NCI-H1694 treated with DMSO at 0.1 percent for 48 hours (cell line): ENCODE results near the gene DOK6.
"Not testable (repeated sequence)": the region's sequence is repeated elsewhere in the genome, so short reads cannot be mapped to it uniquely, and the experiment has no call there.

Experiments used
- DNase-seq: peaks from one replicate; lab custom pipeline; 2025; lab: John Stamatoyannopoulos, UW

Gene DOK6

DNA sequence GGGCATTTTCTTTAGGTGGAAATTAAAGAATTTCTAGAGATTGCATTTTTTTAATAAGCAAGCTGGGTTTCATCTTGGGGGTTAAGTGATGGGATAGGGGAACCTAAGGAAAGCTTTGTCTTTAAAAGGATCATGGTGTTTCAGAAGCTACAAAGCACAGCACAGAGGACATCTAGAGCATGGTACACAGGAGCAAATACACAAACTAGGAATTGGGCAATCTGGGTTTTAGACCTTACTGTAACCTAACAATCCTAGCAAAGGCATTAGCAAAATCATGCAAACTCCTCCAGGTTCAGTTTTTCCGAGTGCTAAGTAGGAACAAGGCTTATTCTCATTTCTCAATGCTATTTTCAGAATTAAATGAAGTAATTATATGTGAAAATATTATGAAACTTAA, 412.9 kb downstream of the DOK6 start:
- no peak for DNase-seq

DNA sequence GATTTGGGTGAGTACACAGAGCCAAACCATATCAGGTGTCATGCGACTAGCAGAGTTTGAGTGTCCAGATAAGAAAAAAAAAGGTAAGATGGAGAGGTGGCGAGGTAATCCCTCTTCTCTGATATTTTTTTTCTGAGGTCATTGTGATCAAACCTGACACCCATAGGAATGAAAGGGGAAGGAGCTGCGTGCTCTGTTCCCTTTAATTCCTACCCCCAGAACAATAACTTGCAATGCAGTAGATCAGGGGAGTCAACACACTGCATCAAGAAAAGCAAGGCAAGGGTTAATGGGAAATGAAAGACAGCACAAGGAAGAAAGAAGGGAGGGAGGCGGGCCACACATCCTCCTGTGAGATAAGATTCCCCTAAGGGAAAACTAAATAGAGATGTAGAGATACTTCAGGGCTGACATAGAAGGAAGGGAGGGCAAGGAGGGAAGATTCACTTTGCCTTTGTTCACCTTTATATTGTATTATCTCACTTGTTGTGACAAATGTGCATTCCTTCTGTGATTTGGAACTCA, 414.2 kb downstream of the DOK6 start:
- DNase-seq = no peak

DNA sequence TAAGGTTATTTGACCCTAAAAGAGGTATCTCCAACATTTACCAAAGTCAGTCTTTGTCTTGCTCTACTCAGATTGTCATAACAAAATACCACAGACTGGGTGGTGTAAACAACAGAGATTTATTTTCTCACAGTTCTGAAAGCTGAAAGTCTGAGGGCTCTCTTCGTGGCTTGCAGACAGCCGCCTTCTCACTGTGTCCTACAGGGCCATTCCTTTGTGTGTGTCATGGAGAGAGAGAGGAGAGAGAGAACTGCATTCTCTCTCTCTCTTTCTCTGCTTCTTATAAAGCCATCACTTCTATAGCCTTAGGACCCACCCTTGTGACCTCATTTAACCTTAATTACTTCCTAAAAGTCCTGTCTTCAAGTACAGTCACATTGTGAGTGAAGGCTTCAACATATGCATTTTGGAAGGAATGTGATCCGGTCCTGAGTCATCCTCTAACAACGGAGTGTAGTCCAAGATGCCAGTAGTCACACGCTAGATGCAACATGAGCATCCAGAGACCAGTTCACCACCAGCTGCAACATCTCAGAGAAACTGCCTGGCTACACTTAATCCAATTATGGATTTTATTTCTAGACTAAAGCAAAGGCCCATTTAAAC, 416.8 kb downstream of the DOK6 start:
- no peak for DNase-seq

GRCh38 chr18:69819460-69819859, 418.8 kb downstream of the DOK6 start:
- no peak for DNase-seq

DNA sequence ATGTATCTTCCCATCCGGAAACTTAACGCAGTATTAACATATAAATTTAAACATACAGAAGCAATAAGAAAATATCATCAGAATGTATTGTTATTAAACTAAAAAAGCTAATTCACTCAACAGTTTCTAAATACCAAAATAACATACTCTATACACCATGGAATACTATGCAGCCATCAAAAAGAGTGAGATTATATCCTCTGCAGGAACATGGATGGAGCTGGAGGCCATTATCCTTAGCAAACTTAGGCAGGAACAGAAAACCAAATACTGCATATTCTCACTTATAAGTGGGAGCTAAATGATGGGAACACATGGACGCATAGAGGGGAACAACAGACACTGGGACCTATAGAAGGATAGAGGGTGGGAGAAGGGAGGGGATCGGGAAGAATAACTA, 419.9 kb downstream of the DOK6 start:
- DNase-seq = no peak

GRCh38 chr18:69830189-69830588, 429.5 kb downstream of the DOK6 start:
- no peak for DNase-seq

- DNase-seq = not testable (repeated sequence)
These were observed 434.3 kb downstream of the DOK6 start for GRCh38 chr18:69834980-69835379.

DNA sequence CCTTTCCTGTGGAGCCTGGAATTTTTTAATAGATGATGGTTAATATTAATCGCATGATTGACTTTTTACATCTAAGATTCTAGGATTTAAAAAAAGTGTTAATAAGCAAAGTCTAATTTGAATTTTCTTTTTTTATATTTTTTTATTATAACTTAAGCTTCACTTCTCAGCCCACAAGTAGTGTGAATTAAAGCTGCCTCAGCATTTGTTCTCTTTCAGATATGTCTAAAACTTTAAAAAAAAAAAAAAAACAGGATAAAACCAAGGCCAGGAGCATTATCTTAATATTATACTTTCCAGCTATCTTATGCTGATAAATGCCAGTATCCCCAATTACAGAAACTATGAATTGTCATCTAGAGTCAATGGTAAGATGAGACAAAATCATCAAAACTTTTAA, 437.3 kb downstream of the DOK6 start:
- DNase-seq = no peak

- no peak for DNase-seq
These were observed 438.1 kb downstream of the DOK6 start for GRCh38 chr18:69838620-69839411.

DNA sequence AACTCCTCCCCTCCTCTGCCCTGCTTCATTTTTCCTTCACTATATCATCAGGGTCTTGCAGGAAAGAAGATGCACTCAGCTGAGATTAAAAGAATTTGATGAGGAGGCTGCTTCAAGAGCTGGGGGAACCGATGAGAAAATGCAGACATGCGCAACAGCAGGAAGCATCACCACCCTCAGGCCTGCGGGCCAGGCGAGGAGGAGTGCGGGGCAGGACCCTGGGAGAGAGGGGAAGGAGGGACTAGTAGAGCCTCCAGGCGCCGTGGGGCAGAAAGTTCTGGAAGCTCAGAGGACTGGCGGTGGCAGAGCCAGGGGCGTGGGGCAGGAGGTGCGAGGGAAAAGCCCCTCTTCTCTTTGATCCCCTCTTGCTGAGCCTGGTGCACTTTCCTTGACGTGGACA, 438.8 kb downstream of the DOK6 start:
- DNase-seq = no peak

GRCh38 chr18:69840001-69840400, 439.3 kb downstream of the DOK6 start:
- no peak for DNase-seq

DNA sequence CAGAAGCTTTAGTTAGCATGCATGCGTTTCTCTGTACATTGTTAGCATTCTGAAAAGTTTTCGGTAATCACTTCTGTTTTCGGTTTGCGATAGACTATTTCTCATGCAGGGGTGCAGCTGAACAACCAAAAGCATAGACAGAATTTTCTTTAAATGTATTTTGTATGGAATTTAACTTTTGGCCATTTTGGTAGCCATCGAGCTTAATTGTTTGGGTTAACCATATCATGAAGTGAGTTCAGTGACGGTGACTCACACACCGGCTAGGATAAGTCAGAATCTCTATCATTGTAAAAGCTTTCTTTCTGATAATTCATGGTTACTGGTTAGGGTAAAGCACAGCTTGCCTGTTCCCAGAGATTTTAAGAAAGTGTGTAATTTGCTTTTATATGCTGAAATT, 439.8 kb downstream of the DOK6 start:
- no peak for DNase-seq

- DNase-seq = no peak
These were observed 440.4 kb downstream of the DOK6 start for GRCh38 chr18:69841117-69841516.

GRCh38 chr18:69843015-69843414, 442.3 kb downstream of the DOK6 start:
- no peak for DNase-seq

- no peak for DNase-seq
These were observed 444.0 kb downstream of the DOK6 start for GRCh38 chr18:69844656-69845055.

DNA sequence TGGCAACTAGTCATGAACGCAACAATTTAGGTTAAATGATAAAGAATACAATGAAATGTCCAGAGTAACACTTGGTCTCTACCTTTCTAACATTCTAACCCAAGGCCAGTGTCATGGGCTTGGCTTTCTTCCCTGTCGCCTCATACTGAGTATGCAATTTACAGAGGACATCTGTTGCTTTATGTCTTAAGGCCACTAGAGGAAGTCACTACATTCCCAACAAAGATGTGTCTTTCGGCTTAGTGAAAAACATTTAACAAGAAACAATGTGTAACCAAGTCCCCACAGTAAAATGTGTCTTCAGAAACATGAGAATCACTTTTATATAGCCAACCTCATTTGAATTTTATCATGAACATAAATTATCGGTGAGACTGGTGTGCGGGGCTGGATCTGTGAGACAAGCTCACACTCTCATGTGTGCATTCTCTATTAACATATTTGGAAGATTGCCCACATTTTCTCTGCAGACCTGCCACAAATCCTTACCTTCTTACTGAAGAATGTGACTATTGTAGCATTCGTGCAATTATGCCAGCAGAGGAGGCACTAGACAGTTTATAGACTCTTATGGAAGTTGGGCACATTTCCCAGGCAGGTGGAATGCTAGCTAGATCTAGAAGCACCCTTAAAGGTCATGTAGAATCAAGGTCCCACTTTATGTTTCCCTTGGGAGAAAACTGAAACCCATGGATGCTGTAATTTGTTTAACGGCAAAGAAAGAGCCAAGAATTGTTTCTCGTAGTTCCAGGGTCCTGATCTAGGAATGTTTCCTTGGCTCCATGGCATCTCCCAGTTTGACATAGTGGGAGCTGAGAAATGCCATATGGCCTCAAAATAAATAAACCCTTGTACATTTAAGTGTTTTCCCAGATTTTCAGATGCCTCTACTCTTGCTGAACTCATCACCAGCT, 445.2 kb downstream of the DOK6 start:
- DNase-seq = no peak

GRCh38 chr18:69853051-69853450, 452.4 kb downstream of the DOK6 start:
- no peak for DNase-seq

- DNase-seq = no peak
These were observed 453.8 kb downstream of the DOK6 start for GRCh38 chr18:69854455-69854854.

- DNase-seq = no peak
These were observed 458.2 kb downstream of the DOK6 start for GRCh38 chr18:69858897-69859296.

DNA sequence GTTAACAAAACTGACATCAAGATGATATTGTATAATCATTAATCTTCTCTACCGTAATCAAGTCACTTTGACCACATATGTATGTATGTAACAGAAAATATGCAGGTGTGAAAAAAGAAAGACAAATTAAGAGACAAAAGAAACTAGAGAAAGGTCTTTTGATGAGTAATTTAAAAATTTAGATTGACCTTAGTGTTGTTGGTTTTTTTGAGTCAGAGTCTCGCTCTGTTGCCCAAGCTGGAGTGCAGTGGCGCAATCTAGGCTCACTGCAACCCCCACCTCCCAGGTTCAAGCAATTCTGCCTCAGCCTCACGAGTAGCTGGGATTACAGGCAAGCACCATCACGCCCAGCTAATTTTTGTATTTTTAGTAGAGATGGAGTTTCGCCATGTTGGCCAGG, 464.1 kb downstream of the DOK6 start:
- DNase-seq = not testable (repeated sequence)

DNA sequence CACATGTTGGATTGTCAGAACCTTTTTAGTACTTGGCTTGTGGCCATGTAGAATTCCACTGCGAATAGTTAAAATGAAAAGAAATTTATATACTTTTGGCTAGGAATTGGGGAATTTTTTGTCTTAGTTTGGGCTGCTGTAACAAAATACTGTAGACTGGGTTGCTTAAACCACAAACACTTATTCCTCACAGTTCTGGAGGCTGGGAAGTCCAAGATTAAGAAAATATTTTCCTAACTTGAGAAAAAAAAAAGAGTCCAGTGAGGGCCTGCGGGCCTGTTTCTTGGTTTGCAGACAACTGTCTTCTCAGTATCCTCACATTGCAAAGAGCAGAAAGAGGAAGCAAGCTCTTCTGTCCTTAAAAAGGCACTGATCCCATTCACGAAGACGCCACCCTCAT, 465.1 kb downstream of the DOK6 start:
- no peak for DNase-seq

DNA sequence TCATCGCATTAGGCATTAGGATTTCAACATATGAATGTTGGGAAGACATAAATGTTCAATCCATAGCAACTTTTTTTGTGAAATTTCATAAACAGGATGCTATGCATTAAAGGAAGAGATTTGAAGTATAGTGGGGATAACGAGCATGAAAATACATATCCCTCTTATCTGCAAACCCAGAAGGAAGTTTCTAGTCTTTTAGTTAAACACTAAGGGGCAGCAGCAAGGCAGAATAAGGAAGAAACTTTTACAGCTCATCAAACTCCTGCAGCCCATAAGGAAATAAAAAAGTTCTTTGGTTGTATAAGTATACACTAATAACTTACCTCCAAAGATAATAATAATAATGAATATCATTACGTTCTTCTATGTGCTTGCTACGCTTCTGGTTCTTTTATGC, 465.5 kb downstream of the DOK6 start:
- no peak for DNase-seq

DNA sequence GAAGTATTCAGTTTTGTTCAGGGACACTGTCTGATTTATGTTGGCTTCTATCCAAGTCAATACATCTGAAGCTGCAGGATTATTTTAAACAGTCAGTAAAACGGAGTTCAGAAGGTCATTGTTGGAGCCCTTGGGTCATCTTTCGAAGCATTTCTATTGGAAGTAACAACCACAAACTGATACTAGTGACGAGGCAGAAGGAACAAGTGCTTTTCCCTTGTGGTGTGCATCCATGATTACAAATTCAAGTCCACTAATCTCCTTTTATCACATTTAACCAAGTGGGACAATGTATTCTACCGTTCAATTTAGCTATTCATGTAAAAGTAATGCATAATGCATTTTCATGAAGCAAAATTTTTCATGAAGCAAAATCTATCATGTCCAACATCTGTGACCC, 470.0 kb downstream of the DOK6 start:
- DNase-seq = no peak
